ENCODE measurements around the gene ZNF180. TPM values are rescaled to one million over a fixed set of nuclear protein-coding genes. Genes with fewer than 3 reads are reported as not detected.

The ZNF180 gene
- total and polyA plus RNA-seq, 2 experiments from 2014 or later, result 6.9 to 10.5 TPM

DNA sequence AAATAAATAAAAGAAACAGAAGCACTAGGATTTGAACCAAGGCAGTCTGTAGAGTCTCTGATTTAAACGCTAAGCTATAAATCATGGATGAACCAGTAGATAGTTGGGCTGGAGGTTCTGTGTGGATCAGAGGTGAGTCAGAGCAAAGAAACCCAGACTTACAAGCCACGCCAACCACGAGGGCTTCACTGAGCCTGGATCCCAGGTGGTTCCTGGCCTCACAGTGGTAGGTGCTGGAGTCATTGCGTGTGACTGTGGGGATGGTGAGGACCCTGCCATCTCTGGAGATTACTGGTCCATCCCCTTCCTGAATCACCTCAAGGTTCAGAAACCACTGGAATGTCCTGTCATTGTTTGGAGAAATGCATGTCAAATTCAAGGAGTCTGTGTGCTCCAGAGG is 48.4 kb upstream of the ZNF180 start (continued):
- TF ChIP-seq, protein P1, sequence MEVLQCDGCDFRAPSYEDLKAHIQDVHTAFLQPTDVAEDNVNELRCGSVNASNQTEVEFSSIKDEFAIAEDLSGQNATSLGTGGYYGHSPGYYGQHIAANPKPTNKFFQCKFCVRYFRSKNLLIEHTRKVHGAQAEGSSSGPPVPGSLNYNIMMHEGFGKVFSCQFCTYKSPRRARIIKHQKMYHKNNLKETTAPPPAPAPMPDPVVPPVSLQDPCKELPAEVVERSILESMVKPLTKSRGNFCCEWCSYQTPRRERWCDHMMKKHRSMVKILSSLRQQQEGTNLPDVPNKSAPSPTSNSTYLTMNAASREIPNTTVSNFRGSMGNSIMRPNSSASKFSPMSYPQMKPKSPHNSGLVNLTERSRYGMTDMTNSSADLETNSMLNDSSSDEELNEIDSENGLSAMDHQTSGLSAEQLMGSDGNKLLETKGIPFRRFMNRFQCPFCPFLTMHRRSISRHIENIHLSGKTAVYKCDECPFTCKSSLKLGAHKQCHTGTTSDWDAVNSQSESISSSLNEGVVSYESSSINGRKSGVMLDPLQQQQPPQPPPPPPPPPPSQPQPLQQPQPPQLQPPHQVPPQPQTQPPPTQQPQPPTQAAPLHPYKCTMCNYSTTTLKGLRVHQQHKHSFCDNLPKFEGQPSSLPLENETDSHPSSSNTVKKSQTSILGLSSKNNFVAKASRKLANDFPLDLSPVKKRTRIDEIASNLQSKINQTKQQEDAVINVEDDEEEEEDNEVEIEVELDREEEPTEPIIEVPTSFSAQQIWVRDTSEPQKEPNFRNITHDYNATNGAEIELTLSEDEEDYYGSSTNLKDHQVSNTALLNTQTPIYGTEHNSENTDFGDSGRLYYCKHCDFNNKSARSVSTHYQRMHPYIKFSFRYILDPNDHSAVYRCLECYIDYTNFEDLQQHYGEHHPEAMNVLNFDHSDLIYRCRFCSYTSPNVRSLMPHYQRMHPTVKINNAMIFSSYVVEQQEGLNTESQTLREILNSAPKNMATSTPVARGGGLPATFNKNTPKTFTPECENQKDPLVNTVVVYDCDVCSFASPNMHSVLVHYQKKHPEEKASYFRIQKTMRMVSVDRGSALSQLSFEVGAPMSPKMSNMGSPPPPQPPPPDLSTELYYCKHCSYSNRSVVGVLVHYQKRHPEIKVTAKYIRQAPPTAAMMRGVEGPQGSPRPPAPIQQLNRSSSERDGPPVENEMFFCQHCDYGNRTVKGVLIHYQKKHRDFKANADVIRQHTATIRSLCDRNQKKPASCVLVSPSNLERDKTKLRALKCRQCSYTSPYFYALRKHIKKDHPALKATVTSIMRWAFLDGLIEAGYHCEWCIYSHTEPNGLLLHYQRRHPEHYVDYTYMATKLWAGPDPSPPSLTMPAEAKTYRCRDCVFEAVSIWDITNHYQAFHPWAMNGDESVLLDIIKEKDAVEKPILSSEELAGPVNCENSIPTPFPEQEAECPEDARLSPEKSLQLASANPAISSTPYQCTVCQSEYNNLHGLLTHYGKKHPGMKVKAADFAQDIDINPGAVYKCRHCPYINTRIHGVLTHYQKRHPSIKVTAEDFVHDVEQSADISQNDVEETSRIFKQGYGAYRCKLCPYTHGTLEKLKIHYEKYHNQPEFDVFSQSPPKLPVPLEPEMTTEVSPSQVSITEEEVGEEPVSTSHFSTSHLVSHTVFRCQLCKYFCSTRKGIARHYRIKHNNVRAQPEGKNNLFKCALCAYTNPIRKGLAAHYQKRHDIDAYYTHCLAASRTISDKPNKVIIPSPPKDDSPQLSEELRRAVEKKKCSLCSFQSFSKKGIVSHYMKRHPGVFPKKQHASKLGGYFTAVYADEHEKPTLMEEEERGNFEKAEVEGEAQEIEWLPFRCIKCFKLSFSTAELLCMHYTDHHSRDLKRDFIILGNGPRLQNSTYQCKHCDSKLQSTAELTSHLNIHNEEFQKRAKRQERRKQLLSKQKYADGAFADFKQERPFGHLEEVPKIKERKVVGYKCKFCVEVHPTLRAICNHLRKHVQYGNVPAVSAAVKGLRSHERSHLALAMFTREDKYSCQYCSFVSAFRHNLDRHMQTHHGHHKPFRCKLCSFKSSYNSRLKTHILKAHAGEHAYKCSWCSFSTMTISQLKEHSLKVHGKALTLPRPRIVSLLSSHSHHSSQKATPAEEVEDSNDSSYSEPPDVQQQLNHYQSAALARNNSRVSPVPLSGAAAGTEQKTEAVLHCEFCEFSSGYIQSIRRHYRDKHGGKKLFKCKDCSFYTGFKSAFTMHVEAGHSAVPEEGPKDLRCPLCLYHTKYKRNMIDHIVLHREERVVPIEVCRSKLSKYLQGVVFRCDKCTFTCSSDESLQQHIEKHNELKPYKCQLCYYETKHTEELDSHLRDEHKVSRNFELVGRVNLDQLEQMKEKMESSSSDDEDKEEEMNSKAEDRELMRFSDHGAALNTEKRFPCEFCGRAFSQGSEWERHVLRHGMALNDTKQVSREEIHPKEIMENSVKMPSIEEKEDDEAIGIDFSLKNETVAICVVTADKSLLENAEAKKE (CRISPR knock-in tag; IDR thresholded peaks at IDR 0.05), result no peak

DNA sequence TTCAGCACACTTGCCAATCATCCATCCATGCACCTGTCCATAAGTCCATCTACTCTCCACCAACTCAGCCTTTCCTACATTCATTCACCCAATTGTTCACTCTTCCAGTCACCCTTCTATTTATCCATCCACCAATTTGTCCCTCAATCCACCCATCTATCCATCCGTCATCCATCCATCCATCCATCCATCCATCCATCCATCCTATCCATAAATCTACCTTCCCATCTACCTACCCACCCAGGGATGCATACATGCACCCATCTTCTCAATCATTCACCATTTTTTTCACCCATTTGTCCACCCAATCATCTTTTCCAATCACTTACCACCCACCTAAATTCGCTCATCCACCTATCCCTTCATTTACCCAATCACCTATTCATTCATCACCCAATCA is 43.7 kb upstream of the ZNF180 start:
- H3K9me2 ChIP-seq (ENCODE audit: insufficient read depth), result peaks cover 5% of the 10 kb centered on the region
- Mint-ChIP-seq H3K36me3 (ENCODE audit: low read depth) (peaks cover 7% of the 10 kb centered on the region; the same call in 2 of the 3 replicates), H3K4me1 (no peaks in the 10 kb centered on the region), H3K27me3 (ENCODE audit: insufficient read depth, low read depth, poor library complexity) (peaks cover 11% of the 10 kb centered on the region), H3K27ac (no peak overlapping the region), H3K4me3 (no peak overlapping the region), H3K9me3 (peaks cover 74% of the 10 kb centered on the region)
- no peaks in the 10 kb centered on the region for H3K4me1 ChIP-seq (ENCODE audit: insufficient read depth)
- no peak overlapping the region for H2AFZ ChIP-seq
- H3K27ac ChIP-seq (ENCODE audit: low read depth), result no peak overlapping the region
- no peaks in the 10 kb centered on the region for H3K27me3 ChIP-seq (ENCODE audit: insufficient read depth)
- no peak overlapping the region for H3K4me3 ChIP-seq
- H4K20me1 ChIP-seq (replicated peaks; ENCODE audit: insufficient read depth), result no peaks in the 10 kb centered on the region
- no peaks in the 10 kb centered on the region for H3K79me2 ChIP-seq (replicated peaks; ENCODE audit: insufficient read depth)
- H3K36me3 ChIP-seq (ENCODE audit: insufficient read depth), result no peaks in the 10 kb centered on the region
- H3F3A ChIP-seq (replicated peaks; ENCODE audit: low read depth), result no peaks in the 10 kb centered on the region
- no peak for TF ChIP-seq ZNF114 (CRISPR knock-in tag; IDR thresholded peaks at IDR 0.05)
- no peak for TF ChIP-seq ZNF331 (CRISPR knock-in tag; IDR thresholded peaks at IDR 0.05; ENCODE audit: low read depth)
- TF ChIP-seq POLR2AphosphoS5 (IDR thresholded peaks at IDR 0.05; ENCODE audit: low read depth), result no peak
- no peak for TF ChIP-seq EZH2phosphoT487 (IDR thresholded peaks at IDR 0.05; ENCODE audit: unreplicated experiment)
- TF ChIP-seq CREB1 (CRISPR knock-in tag; IDR thresholded peaks at IDR 0.05; ENCODE audit: low read depth), result no peak
- no peak for TF ChIP-seq NANOG (IDR thresholded peaks at IDR 0.05; ENCODE audit: borderline replicate concordance)
- no peak for TF ChIP-seq JUNB (IDR thresholded peaks at IDR 0.05; ENCODE audit: unreplicated experiment)
- DNase-seq (ENCODE audit: low spot score) (no peak), ATAC-seq (no peak)
- no peak overlapping the region for H3K4me2 ChIP-seq

Measured in GM23338 (cell line).